Stimulated activated CD8-positive, alpha-beta memory T cell treated with anti-CD3 and anti-CD28 coated beads, Interleukin-4, amount 100 ng/mL, for 48 hours (primary cell): Measurements from ENCODE around the gene ALG6.
"Not testable (repeated sequence)": the region's sequence is repeated elsewhere in the genome, so short reads cannot be mapped to it uniquely, and the experiment has no call there.

Experiments
- DNase-seq: peaks from one replicate; pipeline ENCODE4 v3.0.0-alpha.2; 2020

ALG6 gene

GRCh38 chr1:63418101-63418500, 50.7 kb downstream of the ALG6 start:
- no peak for DNase-seq

- not testable (repeated sequence) for DNase-seq
These were observed 53.3 kb downstream of the ALG6 start for GRCh38 chr1:63420746-63421145.

- DNase-seq: no peak
These were observed 56.2 kb downstream of the ALG6 start for GRCh38 chr1:63423649-63424048.

GRCh38 chr1:63428815-63429214, 61.4 kb downstream of the ALG6 start:
- no peak for DNase-seq

GRCh38 chr1:63429281-63429680, 61.9 kb downstream of the ALG6 start:
- no peak for DNase-seq

- no peak for DNase-seq
These were observed 67.7 kb downstream of the ALG6 start for GRCh38 chr1:63435161-63435560.

- no peak for DNase-seq
These were observed 74.7 kb downstream of the ALG6 start for GRCh38 chr1:63442141-63442475.

- no peak for DNase-seq
These were observed 81.4 kb downstream of the ALG6 start for GRCh38 chr1:63448731-63449246.

GRCh38 chr1:63450416-63450815, 83.0 kb downstream of the ALG6 start:
- DNase-seq: no peak

GRCh38 chr1:63453232-63453631, 85.8 kb downstream of the ALG6 start:
- no peak for DNase-seq

- no peak for DNase-seq
These were observed 86.8 kb downstream of the ALG6 start for GRCh38 chr1:63454269-63454668.

- no peak for DNase-seq
These were observed 91.3 kb downstream of the ALG6 start for GRCh38 chr1:63458750-63459149.

- no peak for DNase-seq
These were observed 94.3 kb downstream of the ALG6 start for GRCh38 chr1:63461661-63462230.

- DNase-seq: no peak
These were observed 95.8 kb downstream of the ALG6 start for GRCh38 chr1:63463248-63463647.

GRCh38 chr1:63466181-63466580, 98.8 kb downstream of the ALG6 start:
- no peak for DNase-seq

- no peak for DNase-seq
These were observed 99.3 kb downstream of the ALG6 start for GRCh38 chr1:63466759-63467158.

GRCh38 chr1:63468683-63469082, 101.3 kb downstream of the ALG6 start:
- DNase-seq: not testable (repeated sequence)

- DNase-seq: no peak
These were observed 108.3 kb downstream of the ALG6 start for GRCh38 chr1:63475761-63476160.

- no peak for DNase-seq
These were observed 112.6 kb downstream of the ALG6 start for GRCh38 chr1:63480057-63480456.

- no peak for DNase-seq
These were observed 119.2 kb downstream of the ALG6 start for GRCh38 chr1:63486629-63487028.

GRCh38 chr1:63487336-63488065, 120.1 kb downstream of the ALG6 start:
- no peak for DNase-seq
